Activated T-helper 17 cell treated with anti-CD3 and anti-CD28 coated beads, Interleukin-2, amount 50 U/mL, for 72 hours (primary cell): ENCODE data around the gene CNTD1. TPM values are rescaled to one million over a fixed set of nuclear protein-coding genes. Genes with fewer than 3 reads are reported as not detected.
A peak's percentile ranks its signal among the peaks of the same experiment; 100 is the strongest.
"Not testable (repeated sequence)": the region's sequence is repeated elsewhere in the genome, so short reads cannot be mapped to it uniquely, and the experiment has no call there.

Experiments
- ATAC-seq: fragments of 150-1000 bp; cut with Tn5 transposase; replicated peaks from 2 replicates; pipeline ENCODE4 v1.10.0; 2021; ENCODE audit warnings: mild to moderate bottlenecking, moderate library complexity
- H3K27ac Mint-ChIP-seq: one replicate; pipeline ENCODE4 v1.8.0; 2022; ENCODE audit warnings: mixed read lengths
- H3K27me3 Mint-ChIP-seq: one replicate; pipeline ENCODE4 v1.8.0; 2022; ENCODE audit warnings: mixed read lengths
- H3K36me3 Mint-ChIP-seq: one replicate; pipeline ENCODE4 v1.8.0; 2022; ENCODE audit warnings: low read depth, mild to moderate bottlenecking, mixed read lengths
- H3K4me1 Mint-ChIP-seq: one replicate; pipeline ENCODE4 v1.8.0; 2022; ENCODE audit warnings: mixed read lengths
- H3K4me3 Mint-ChIP-seq: one replicate; pipeline ENCODE4 v1.8.0; 2022; ENCODE audit warnings: mild to moderate bottlenecking, mixed read lengths
- H3K9me3 Mint-ChIP-seq: one replicate; pipeline ENCODE4 v1.8.0; 2022; ENCODE audit warnings: mixed read lengths
- total RNA-seq, 2 donors: library from RNA; stranded (reverse); gene quantifications; one replicate each; pipeline ENCODE4 v1.2.3, GENCODE V29; 2022

Gene CNTD1, protein sequence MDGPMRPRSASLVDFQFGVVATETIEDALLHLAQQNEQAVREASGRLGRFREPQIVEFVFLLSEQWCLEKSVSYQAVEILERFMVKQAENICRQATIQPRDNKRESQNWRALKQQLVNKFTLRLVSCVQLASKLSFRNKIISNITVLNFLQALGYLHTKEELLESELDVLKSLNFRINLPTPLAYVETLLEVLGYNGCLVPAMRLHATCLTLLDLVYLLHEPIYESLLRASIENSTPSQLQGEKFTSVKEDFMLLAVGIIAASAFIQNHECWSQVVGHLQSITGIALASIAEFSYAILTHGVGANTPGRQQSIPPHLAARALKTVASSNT
- total RNA-seq: under 1 TPM in 1 of 2 donors, not detected in 1; 0.24 TPM

DNA sequence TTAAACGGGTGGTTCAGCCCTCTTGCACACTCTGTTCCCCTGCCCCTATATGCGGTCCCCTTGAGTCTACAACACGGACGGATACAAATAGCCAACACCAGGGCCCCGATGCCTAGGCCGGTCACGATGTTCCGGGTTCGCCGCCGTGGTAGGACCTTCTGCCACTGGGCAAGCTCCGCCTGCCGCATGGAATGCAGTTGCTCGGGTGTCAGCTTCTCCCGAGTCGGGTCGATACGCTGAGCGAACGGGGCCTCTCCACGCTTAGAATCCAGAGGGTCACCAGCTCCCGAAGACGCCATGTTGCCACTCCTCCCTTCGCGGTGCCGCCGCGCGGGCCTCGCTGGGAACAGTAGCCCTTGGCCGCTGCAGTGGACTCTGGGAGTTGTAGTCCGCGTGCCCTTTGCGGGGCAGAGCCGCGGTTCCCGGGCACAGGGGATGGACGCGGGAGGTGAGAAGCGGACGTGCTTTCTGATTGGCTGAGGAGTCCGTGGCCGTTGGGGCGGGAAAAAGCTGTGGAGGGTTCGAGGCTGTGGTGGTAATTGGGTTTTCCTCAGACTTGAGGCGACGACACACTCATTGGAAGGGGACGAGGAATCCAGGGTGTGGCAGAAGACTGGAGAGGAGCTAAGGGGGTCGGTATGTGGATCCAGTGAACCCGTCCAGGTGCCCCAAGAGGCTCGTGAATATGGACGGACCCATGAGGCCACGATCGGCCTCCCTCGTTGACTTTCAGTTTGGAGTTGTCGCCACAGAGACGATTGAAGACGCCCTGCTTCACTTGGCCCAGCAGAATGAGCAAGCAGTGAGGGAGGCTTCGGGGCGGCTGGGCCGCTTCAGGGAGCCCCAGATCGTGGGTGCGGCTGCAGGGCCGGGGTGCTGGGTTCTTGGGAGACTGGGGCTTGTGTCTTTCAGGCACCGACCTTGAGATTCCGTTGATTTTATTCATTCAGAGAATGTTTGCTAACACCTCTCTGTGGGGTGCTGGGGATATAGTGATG is at the start of gene CNTD1, which contains the start of gene COA3:
Gene CNTD1, plus strand, starts transcription at position 479 of the 998 bp plus-strand sequence. Its CDS starts 207 bp downstream, at position 686.
Gene COA3, minus strand, starts transcription at position 322 of the 998 bp plus-strand sequence. Its CDS starts 23 bp downstream, at position 299.
- ATAC-seq: peak; percentile 98
- H3K9me3 Mint-ChIP-seq: peaks cover 4% of the 10 kb centered on the region
- H3K4me1 Mint-ChIP-seq: peaks cover 12% of the 10 kb centered on the region

DNA sequence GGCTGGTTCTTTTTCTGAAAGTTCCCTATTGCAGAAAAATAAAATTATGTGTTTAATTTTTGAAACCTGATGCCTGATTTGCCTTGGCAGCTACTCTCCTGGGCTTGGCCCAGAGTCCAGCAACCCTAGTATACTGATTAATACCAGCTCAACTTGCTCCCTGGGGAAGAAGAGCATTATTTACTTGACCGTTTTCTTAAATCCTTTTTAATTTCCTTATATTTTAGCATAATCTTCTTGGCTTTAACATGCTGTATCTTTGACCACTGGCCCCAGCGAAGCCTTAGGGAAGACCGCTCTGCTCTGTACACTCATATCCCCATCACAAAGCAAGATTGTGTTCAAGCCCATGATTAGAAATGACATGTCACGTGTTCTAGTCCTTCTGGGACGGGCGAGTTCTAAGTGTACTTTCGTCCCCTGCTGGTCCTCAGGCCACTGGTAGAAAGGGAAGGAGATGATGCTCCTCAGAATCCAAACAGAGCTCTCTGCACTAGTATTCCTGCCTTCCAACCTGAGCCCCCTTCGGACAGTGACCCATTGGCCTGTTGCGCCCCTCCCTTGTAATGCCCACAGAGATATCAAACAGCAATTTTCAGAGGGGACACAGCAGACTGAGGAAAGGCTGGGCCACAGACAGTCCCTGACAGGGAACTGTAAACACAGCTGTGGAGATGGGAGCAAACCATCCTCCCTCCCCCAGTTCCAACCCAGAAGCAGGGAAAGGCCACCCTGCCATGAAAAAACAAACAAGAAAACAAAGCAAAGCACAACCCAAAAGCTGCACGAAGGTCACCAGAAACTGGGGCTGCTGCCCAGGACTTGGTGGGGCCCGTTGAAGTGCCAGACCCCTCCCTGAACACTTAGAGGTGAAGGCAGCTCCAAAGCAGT is 49.5 kb upstream of the CNTD1 start:
- Mint-ChIP-seq H3K27me3 (peaks cover 10% of the 10 kb centered on the region), H3K9me3 (no peaks in the 10 kb centered on the region), H3K36me3 (peaks cover 4% of the 10 kb centered on the region), H3K27ac (no peak overlapping the region), H3K4me3 (no peak overlapping the region), H3K4me1 (peaks cover 6% of the 10 kb centered on the region)
- ATAC-seq: no peak

More for the DNA sequence above, at the start of gene CNTD1, which contains the start of gene COA3:
- Mint-ChIP-seq H3K27me3 (peaks cover 3% of the 10 kb centered on the region), H3K36me3 (peaks cover 6% of the 10 kb centered on the region), H3K27ac (peak within 1 kb of the TSS; percentile 95), H3K4me3 (peak within 1 kb of the TSS; percentile 98)

DNA sequence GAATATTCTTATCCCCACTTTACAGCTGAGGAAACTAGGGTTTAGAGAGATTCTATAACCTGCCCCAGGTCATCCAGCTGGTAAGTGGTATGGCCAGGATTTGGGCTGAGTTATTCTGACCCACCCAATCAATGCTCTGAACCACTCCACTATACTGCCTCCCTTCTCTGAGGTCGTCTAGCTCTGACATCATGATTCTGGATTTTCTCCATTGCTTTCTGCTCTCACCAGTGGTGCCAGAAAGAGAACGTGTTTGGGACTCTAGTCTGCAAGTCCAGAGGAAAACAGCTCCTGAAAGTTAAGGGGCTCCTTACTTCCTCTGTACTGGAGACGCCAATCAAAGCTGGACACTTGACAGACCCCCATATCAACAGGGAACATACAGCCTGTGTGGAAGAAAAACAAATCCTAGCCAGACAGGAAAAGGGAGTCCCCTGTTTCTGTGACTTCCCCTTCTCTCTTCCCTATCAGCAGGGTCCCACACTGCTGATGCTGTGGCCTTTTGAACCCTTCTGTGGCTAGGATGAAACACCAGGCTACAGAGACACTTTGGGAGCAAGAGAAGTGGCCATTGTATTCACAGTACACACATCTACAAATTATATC is 47.8 kb upstream of the CNTD1 start:
- Mint-ChIP-seq H3K4me3 (no peak overlapping the region), H3K36me3 (no peaks in the 10 kb centered on the region), H3K9me3 (no peaks in the 10 kb centered on the region), H3K4me1 (no peaks in the 10 kb centered on the region), H3K27me3 (peaks cover 16% of the 10 kb centered on the region), H3K27ac (no peak overlapping the region)
- ATAC-seq: no peak

DNA sequence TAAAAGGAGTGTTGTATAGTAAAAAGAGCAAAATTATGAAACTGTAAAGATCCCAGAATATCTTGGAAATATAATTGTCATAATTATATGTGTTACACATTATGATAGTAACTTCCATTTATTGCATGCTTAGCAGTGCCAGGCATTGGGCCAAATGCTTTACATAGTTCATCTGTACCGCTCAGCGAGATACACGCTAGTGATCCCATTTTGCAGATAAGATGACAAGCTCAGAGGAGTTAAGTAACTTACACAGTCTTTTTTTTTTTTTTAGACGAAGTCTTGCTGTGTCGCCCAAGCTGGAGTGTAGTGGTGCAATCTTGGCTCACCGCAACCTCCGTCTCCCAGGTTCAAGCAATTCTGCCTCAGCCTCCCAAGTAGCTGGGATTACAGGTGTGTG is 47.0 kb upstream of the CNTD1 start:
- Mint-ChIP-seq H3K4me1 (no peaks in the 10 kb centered on the region), H3K9me3 (no peaks in the 10 kb centered on the region), H3K27ac (no peak overlapping the region), H3K4me3 (no peak overlapping the region), H3K36me3 (no peaks in the 10 kb centered on the region), H3K27me3 (peaks cover 21% of the 10 kb centered on the region)
- no peak for ATAC-seq

DNA sequence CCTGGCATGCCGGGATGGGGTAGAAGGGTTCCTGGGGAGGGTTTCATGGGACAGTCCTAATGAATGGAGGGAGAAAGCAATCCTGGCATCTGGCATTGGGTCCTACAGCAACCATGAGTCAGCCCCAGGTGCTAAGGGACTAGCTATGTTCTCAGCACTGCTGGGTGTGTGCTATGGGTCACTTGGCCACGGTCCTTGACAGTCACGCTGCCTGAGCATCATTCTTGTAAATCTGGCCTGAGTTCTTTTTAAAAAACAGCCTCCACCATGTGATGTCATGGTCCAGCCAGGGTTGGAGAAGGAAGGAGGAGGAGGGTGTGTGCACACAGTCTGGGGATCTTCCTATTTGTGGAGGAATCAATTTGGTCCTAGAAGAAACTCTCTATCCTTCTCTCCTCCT is 43.9 kb upstream of the CNTD1 start:
- H3K27me3 Mint-ChIP-seq: peaks cover 28% of the 10 kb centered on the region
- no peak for ATAC-seq
- H3K27ac Mint-ChIP-seq: no peak overlapping the region
- H3K4me1 Mint-ChIP-seq: no peaks in the 10 kb centered on the region
- H3K9me3 Mint-ChIP-seq: no peaks in the 10 kb centered on the region
- no peak overlapping the region for H3K4me3 Mint-ChIP-seq
- no peaks in the 10 kb centered on the region for H3K36me3 Mint-ChIP-seq

DNA sequence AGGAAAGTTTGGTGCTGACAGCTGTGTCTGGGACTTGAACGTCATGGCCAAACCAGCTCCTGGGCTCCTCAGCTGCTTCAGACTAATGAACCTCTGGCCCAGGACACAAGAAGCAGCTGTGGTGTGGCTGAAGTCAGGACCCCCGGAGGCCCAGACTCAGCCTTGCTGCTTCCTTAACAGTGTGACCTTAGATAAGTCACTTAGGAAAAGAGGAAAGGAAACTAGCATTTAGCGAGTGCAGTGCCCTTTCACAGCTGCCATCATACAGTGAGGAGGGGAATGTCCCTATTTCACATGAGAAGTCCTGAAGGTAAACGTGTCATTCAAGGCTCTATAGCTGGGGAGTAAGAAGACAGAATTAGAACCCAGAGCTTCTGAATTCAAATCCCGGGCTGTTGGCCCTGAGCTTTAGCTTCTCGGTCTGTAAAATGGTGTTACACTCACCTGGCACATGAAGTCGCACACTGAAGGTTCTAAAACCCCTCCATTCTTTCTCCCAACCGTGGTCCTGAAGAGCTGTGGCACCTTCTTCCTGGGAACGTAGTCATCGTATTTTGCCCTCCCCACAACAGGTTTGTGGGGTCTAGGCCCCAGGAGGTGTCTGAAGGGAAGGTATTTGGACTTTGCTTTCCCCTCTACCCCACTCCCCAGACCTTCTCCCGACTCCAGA is 38.5 kb upstream of the CNTD1 start:
- H3K27me3 Mint-ChIP-seq: peaks cover 53% of the 10 kb centered on the region
- no peaks in the 10 kb centered on the region for H3K9me3 Mint-ChIP-seq
- no peaks in the 10 kb centered on the region for H3K36me3 Mint-ChIP-seq
- peak overlapping the region; percentile 55 for H3K4me3 Mint-ChIP-seq
- ATAC-seq: peak; percentile 54
- H3K4me1 Mint-ChIP-seq: no peaks in the 10 kb centered on the region
- H3K27ac Mint-ChIP-seq: no peak overlapping the region

DNA sequence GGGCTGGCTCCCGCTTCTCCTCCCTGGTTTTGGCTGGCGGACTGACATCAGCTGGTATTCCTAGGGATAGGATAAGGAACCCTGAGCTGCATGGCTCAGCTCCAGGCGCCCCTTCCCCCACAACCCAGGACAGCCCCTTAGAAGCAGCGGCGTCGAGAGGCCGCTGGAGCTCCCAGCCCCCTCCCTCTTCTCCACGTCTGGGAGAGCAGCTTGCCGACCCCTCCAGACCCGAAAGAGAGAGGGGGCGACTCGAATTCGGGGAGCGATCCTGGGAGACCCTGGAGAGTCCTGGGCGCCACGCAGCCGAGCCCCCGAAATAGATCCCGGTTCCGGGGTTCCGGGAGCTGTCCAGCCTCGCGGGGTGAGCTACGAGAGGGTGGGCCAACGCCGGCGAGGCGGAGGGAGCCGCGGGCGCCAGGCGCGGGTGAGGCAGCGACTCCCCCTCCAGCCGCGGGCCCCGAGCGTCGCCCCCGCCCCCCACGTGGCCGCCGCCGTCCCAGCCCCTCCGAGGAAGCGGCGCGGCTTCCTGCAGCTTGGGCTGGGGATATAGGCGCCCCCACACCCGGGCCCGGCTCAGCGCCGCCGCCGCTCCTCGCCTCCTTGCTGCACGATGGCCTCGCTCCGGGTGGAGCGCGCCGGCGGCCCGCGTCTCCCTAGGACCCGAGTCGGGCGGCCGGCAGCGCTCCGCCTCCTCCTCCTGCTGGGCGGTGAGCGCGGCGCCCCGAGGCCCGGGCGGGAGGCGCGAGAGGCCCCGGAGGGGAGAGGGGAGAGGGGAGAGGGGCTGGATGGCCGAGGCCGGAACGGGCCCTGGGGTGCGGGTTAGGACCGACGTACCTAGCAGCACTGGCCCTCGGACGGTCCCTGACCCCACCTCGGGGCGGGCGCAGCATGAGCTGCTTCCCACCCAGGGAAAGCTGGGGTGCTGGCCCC is 37.7 kb upstream of the CNTD1 start, which contains the start of gene RAMP2:
Gene RAMP2, plus strand, starts transcription at position 576 of the 930 bp plus-strand sequence. Its CDS starts 35 bp downstream, at position 611.
- no peaks in the 10 kb centered on the region for H3K4me1 Mint-ChIP-seq
- no peaks in the 10 kb centered on the region for H3K36me3 Mint-ChIP-seq
- H3K4me3 Mint-ChIP-seq: peak within 1 kb of the TSS; percentile 55
- H3K27me3 Mint-ChIP-seq: peaks cover 56% of the 10 kb centered on the region
- peak; percentile 28 for ATAC-seq
- H3K27ac Mint-ChIP-seq: no peak within 1 kb of the TSS
- H3K9me3 Mint-ChIP-seq: no peaks in the 10 kb centered on the region

DNA sequence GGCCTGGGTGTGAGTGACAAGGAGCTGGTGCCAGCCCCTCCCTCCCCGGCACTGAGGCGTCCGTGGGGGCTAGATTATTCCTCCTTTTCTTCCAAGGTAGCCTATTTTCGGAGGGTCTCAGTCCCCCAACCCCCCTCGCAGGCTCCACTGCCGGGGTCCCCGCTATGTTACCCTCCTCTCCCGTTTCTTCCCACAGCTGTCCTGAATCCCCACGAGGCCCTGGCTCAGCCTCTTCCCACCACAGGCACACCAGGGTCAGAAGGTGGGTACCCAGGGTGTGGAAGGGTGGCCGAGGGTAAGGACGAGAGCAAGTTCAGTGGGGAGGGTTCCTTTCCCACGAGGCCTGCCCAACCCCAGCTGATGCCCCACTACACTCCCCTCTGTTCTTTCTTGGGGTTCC is 37.0 kb upstream of the CNTD1 start:
- ATAC-seq: no peak

DNA sequence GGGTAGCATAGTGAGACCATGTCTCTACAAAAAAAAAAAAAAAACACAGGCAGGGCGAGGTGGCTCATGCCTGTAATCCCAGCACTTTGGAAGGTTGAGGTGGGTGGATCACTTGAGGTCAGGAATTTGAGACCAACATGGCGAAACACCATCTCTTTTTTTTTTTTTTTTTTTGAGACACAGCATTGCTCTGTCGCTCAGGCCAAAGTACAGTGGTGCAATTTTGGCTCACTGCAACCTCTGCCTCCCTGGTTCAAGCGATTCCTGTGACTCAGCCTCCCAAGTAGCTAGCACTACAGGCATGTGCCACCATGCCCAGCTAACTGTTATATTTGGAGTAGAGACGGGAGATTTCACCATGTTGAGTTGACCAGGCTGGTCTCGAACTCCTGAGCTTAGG is 32.5 kb upstream of the CNTD1 start:
- ATAC-seq: no peak
- peaks cover 37% of the 10 kb centered on the region for H3K27me3 Mint-ChIP-seq
- H3K4me1 Mint-ChIP-seq: no peaks in the 10 kb centered on the region
- H3K36me3 Mint-ChIP-seq: no peaks in the 10 kb centered on the region
- no peaks in the 10 kb centered on the region for H3K9me3 Mint-ChIP-seq
- H3K4me3 Mint-ChIP-seq: no peak overlapping the region
- H3K27ac Mint-ChIP-seq: no peak overlapping the region

More for the DNA sequence above, 37.0 kb upstream of the CNTD1 start:
- Mint-ChIP-seq H3K36me3 (no peaks in the 10 kb centered on the region), H3K27ac (no peak overlapping the region), H3K9me3 (no peaks in the 10 kb centered on the region), H3K27me3 (peaks cover 52% of the 10 kb centered on the region), H3K4me3 (peak overlapping the region; percentile 42), H3K4me1 (no peaks in the 10 kb centered on the region)

DNA sequence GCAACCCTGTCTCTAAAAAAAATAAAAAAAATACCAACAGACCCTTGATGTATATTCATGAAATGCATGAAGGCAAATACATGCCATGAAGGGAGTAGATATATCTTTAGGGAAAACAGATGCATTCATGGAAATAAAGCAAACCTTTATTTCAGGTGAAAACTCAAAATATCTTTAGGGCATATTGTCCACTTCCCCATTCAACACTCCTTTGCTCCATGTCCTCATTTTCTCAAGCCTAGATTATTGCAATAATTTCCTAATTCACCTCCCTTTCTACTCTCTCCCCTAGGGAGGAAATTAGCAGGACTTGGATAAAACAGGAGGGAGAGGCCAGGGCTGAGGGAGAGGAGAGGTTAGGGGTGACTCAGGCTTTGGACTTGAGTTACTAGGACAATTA is 31.1 kb upstream of the CNTD1 start:
- Mint-ChIP-seq H3K27ac (no peak overlapping the region), H3K9me3 (no peaks in the 10 kb centered on the region), H3K4me1 (peaks cover 7% of the 10 kb centered on the region), H3K36me3 (no peaks in the 10 kb centered on the region), H3K27me3 (peaks cover 27% of the 10 kb centered on the region), H3K4me3 (no peak overlapping the region)
- ATAC-seq: no peak

DNA sequence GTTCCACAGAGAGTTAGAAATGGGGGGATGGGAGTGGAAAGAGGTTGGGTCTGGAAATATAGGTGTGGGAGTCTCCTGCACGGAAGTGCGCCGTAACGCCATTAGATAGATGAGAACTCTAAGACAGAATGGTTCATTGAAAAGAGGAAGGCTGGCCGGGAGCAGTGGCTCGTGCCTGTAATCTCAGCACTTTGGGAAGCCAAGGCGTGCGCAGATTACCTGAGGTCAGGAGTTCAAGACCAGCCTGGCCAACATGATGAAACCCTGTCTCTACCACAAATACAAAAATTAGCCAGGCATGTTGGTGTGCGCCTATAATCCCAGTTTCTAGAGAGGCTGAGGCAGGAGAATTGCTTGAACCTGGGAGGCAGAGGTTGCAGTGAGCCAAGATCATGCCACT is 30.7 kb upstream of the CNTD1 start:
- H3K4me3 Mint-ChIP-seq, H3K27ac Mint-ChIP-seq, ATAC-seq, H3K9me3 Mint-ChIP-seq, H3K36me3 Mint-ChIP-seq, H3K4me1 Mint-ChIP-seq: not testable (repeated sequence)
- H3K27me3 Mint-ChIP-seq: peaks cover 22% of the 10 kb centered on the region

DNA sequence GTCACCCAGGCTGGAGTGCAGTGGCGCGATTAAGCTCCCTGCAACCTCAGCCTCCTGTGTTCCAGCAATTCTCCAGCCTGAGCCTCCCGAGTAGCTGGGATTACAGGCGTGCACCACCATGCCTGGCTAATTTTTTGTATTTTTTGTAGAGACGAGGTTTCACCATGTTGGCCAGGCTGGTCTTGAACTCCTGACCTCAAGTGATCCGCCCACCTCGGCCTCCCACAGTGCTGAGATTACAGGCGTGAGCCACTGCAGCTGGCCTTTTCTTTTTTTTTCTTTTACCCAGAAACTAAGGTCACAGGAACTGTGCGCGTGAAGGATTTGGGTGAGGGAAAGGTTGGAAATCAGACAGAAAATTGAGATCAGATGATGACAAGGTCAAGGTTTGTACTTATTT is 28.7 kb upstream of the CNTD1 start:
- Mint-ChIP-seq H3K36me3 (peaks cover 11% of the 10 kb centered on the region), H3K27me3 (peaks cover 12% of the 10 kb centered on the region)
- not testable (repeated sequence) for H3K9me3 Mint-ChIP-seq, H3K4me3 Mint-ChIP-seq, H3K27ac Mint-ChIP-seq, H3K4me1 Mint-ChIP-seq, ATAC-seq
